ENCODE measurements around the gene CRIP2.

The CRIP2 gene

GRCh38 chr14:105473677-105474482 lies 741 bp upstream of the CRIP2 start:
- Histone ChIP-seq H3K4me1 (ENCODE audit: control insufficient read depth in 1 of 2, insufficient read depth in 2 of 2, low read length in 2 of 2) (peaks cover 0 to 61% of the 10 kb centered on the region in 2 donors), H3K4me3 (ENCODE audit: low read depth in 1 of 2, low read length in 2 of 2) (peak overlapping the region; percentile 11 to 70), H3K36me3 (ENCODE audit: control insufficient read depth in 1 of 2, insufficient read depth in 2 of 2, low read length in 2 of 2) (peaks cover 0 to 14% of the 10 kb centered on the region in 2 donors), H3K27me3 (ENCODE audit: low read depth, low read length) (peaks cover 21% of the 10 kb centered on the region), H3K9me3 (ENCODE audit: control insufficient read depth in 1 of 2, low read length in 2 of 2) (no peaks in the 10 kb centered on the region), H3K27ac (ENCODE audit: low read length) (no peak overlapping the region)

- Histone ChIP-seq H3K4me1 (ENCODE audit: control insufficient read depth in 1 of 2, insufficient read depth in 2 of 2, low read length in 2 of 2) (peaks cover 0 to 67% of the 10 kb centered on the region in 2 donors), H3K27me3 (ENCODE audit: low read depth, low read length) (peaks cover 26% of the 10 kb centered on the region)
Measured at GRCh38 chr14:105475269-105476096, 862 bp downstream of the CRIP2 start.

GRCh38 chr14:105476097-105476830 lies 1.6 kb downstream of the CRIP2 start:
- H3K36me3 ChIP-seq (ENCODE audit: control insufficient read depth in 1 of 2, insufficient read depth in 2 of 2, low read length in 2 of 2) = peaks cover 0 to 7% of the 10 kb centered on the region in 2 donors
- H3K9me3 ChIP-seq (ENCODE audit: control insufficient read depth in 1 of 2, low read length in 2 of 2) = no peaks in the 10 kb centered on the region
- peaks cover 26% of the 10 kb centered on the region for H3K27me3 ChIP-seq (ENCODE audit: low read depth, low read length)
- H3K4me1 ChIP-seq (ENCODE audit: control insufficient read depth in 1 of 2, insufficient read depth in 2 of 2, low read length in 2 of 2) = peaks cover 0 to 67% of the 10 kb centered on the region in 2 donors
- H3K27ac ChIP-seq (ENCODE audit: low read length) = peak overlapping the region; percentile 23
- peak overlapping the region; percentile 48 to 88 for H3K4me3 ChIP-seq (ENCODE audit: low read depth in 1 of 2, low read length in 2 of 2)

More at GRCh38 chr14:105475269-105476096, 862 bp downstream of the CRIP2 start:
- Histone ChIP-seq H3K4me3 (ENCODE audit: low read depth in 1 of 2, low read length in 2 of 2) (peak overlapping the region; percentile 48 to 88), H3K36me3 (ENCODE audit: control insufficient read depth in 1 of 2, insufficient read depth in 2 of 2, low read length in 2 of 2) (peaks cover 0 to 4% of the 10 kb centered on the region in 2 donors), H3K9me3 (ENCODE audit: control insufficient read depth in 1 of 2, low read length in 2 of 2) (no peaks in the 10 kb centered on the region), H3K27ac (ENCODE audit: low read length) (peak overlapping the region; percentile 23)

GRCh38 chr14:105476831-105477659 lies 2.4 kb downstream of the CRIP2 start:
- H3K27ac ChIP-seq (ENCODE audit: low read length) = peak overlapping the region; percentile 23
- H3K36me3 ChIP-seq (ENCODE audit: control insufficient read depth in 1 of 2, insufficient read depth in 2 of 2, low read length in 2 of 2) = peaks cover 0 to 12% of the 10 kb centered on the region in 2 donors
- H3K9me3 ChIP-seq (ENCODE audit: control insufficient read depth in 1 of 2, low read length in 2 of 2) = no peaks in the 10 kb centered on the region
- H3K4me3 ChIP-seq (ENCODE audit: low read depth in 1 of 2, low read length in 2 of 2) = peak overlapping the region; percentile 37 to 88
- H3K4me1 ChIP-seq (ENCODE audit: control insufficient read depth in 1 of 2, insufficient read depth in 2 of 2, low read length in 2 of 2) = peaks cover 1 to 68% of the 10 kb centered on the region in 2 donors
- peaks cover 26% of the 10 kb centered on the region for H3K27me3 ChIP-seq (ENCODE audit: low read depth, low read length)

- H3K4me1 ChIP-seq (ENCODE audit: control insufficient read depth in 1 of 2, insufficient read depth in 2 of 2, low read length in 2 of 2) = peaks cover 8 to 68% of the 10 kb centered on the region in 2 donors
- H3K9me3 ChIP-seq (ENCODE audit: control insufficient read depth in 1 of 2, low read length in 2 of 2) = no peaks in the 10 kb centered on the region
- H3K27me3 ChIP-seq (ENCODE audit: low read depth, low read length) = peaks cover 26% of the 10 kb centered on the region
- no peak overlapping the region for H3K27ac ChIP-seq (ENCODE audit: low read length)
- no peak overlapping the region for H3K4me3 ChIP-seq (ENCODE audit: low read depth in 1 of 2, low read length in 2 of 2)
- H3K36me3 ChIP-seq (ENCODE audit: control insufficient read depth in 1 of 2, insufficient read depth in 2 of 2, low read length in 2 of 2) = peaks cover 0 to 12% of the 10 kb centered on the region in 2 donors
Measured at GRCh38 chr14:105477660-105478397, 3.2 kb downstream of the CRIP2 start.

- peaks cover 8 to 70% of the 10 kb centered on the region in 2 donors for H3K4me1 ChIP-seq (ENCODE audit: control insufficient read depth in 1 of 2, insufficient read depth in 2 of 2, low read length in 2 of 2)
- no peak overlapping the region for H3K27ac ChIP-seq (ENCODE audit: low read length)
- H3K27me3 ChIP-seq (ENCODE audit: low read depth, low read length) = peaks cover 26% of the 10 kb centered on the region
- peaks cover 0 to 12% of the 10 kb centered on the region in 2 donors for H3K36me3 ChIP-seq (ENCODE audit: control insufficient read depth in 1 of 2, insufficient read depth in 2 of 2, low read length in 2 of 2)
- no peaks in the 10 kb centered on the region for H3K9me3 ChIP-seq (ENCODE audit: control insufficient read depth in 1 of 2, low read length in 2 of 2)
- H3K4me3 ChIP-seq (ENCODE audit: low read depth in 1 of 2, low read length in 2 of 2) = no peak overlapping the region
Measured at GRCh38 chr14:105478398-105479251, 4.0 kb downstream of the CRIP2 start.

GRCh38 chr14:105479431-105480158 lies 5.0 kb downstream of the CRIP2 start:
- peaks cover 10 to 78% of the 10 kb centered on the region in 2 donors for H3K4me1 ChIP-seq (ENCODE audit: control insufficient read depth in 1 of 2, insufficient read depth in 2 of 2, low read length in 2 of 2)
- H3K27ac ChIP-seq (ENCODE audit: low read length) = no peak overlapping the region
- H3K27me3 ChIP-seq (ENCODE audit: low read depth, low read length) = peaks cover 26% of the 10 kb centered on the region
- H3K36me3 ChIP-seq (ENCODE audit: control insufficient read depth in 1 of 2, insufficient read depth in 2 of 2, low read length in 2 of 2) = peaks cover 0 to 12% of the 10 kb centered on the region in 2 donors
- H3K9me3 ChIP-seq (ENCODE audit: control insufficient read depth in 1 of 2, low read length in 2 of 2) = no peaks in the 10 kb centered on the region
- no peak overlapping the region for H3K4me3 ChIP-seq (ENCODE audit: low read depth in 1 of 2, low read length in 2 of 2)

- H3K27ac ChIP-seq (ENCODE audit: low read length) = no peak overlapping the region
- H3K27me3 ChIP-seq (ENCODE audit: low read depth, low read length) = peaks cover 25% of the 10 kb centered on the region
- no peaks in the 10 kb centered on the region for H3K9me3 ChIP-seq (ENCODE audit: control insufficient read depth in 1 of 2, low read length in 2 of 2)
- H3K4me1 ChIP-seq (ENCODE audit: control insufficient read depth in 1 of 2, insufficient read depth in 2 of 2, low read length in 2 of 2) = peaks cover 10 to 78% of the 10 kb centered on the region in 2 donors
- peaks cover 0 to 12% of the 10 kb centered on the region in 2 donors for H3K36me3 ChIP-seq (ENCODE audit: control insufficient read depth in 1 of 2, insufficient read depth in 2 of 2, low read length in 2 of 2)
- H3K4me3 ChIP-seq (ENCODE audit: low read depth in 1 of 2, low read length in 2 of 2) = peak overlapping the region in 1 of 2 donors; percentile 72
Measured at GRCh38 chr14:105480199-105480746, 5.7 kb downstream of the CRIP2 start.
